GM23338 (cell line): ENCODE results near the gene MCOLN2.

ENCODE experiments used
- CREB1 ChIP-seq: fragments of 250-450 bp; sonication (Bioruptor Pico); IDR thresholded peaks from 2 replicates; pipeline ENCODE4 v1.5.0; 2020; ENCODE audit warnings: low read depth, mild to moderate bottlenecking, moderate library complexity
- CTCF ChIP-seq, 2 experiments: fragments of 200-600 bp in 1 of 2; sonication (generic) in 1 of 2; conservative IDR thresholded peaks; 2 replicates each; pipeline versions ENCODE4 v1.5.1 to v1.6.1; 2016 to 2017; ENCODE audit warnings: antibody characterized with exemption in 2 of 2, low read depth in 2 of 2, mild to moderate bottlenecking in 2 of 2, moderate library complexity in 1 of 2
- EZH2 ChIP-seq: fragments of 200-600 bp; sonication (generic); IDR thresholded peaks from one replicate; pipeline ENCODE4 v1.8.0; 2017; ENCODE audit warnings: antibody characterized with exemption, mild to moderate bottlenecking, low read depth; ENCODE audit not compliant: unreplicated experiment
- EZH2phosphoT487 ChIP-seq: fragments of 200-600 bp; sonication (generic); IDR thresholded peaks from one replicate; pipeline ENCODE4 v1.8.1; 2018; ENCODE audit warnings: antibody characterized with exemption; ENCODE audit not compliant: unreplicated experiment
- JUNB ChIP-seq: IDR thresholded peaks from one replicate; pipeline ENCODE4 v1.6.1; 2016; ENCODE audit warnings: antibody characterized with exemption; ENCODE audit not compliant: unreplicated experiment
- POLR2AphosphoS5 ChIP-seq: IDR thresholded peaks from 2 replicates; pipeline ENCODE4 v1.6.1; 2016; ENCODE audit warnings: antibody characterized with exemption, low read depth
- STAT1 ChIP-seq: IDR thresholded peaks from one replicate; pipeline ENCODE4 v1.6.1; 2016; ENCODE audit warnings: antibody characterized with exemption; ENCODE audit not compliant: unreplicated experiment
- ZNF462 ChIP-seq: fragments of 250-450 bp; sonication (Bioruptor Pico); IDR thresholded peaks from 2 replicates; pipeline ENCODE4 v1.5.0; 2020; ENCODE audit warnings: mild to moderate bottlenecking, moderate library complexity

GRCh38 chr1:84930831-84931230 lies 66.1 kb downstream of the MCOLN2 start:
- TF ChIP-seq CTCF (conservative IDR thresholded peaks at IDR 0.05; ENCODE audit: low read depth in 2 of 2) (no peak), JUNB (no peak), POLR2AphosphoS5 (no peak), EZH2 (no peak), ZNF462 (CRISPR knock-in tag) (no peak), STAT1 (no peak), EZH2phosphoT487 (no peak), CREB1 (no peak)
